GM12878 (cell line): Measurements from ENCODE around the gene OR5T1.

Source experiments
- CEBPB ChIP-seq, 2 experiments: fragments of 150-350 bp in 1 of 2; IDR thresholded peaks; 2 replicates each; pipeline ENCODE4 v1.6.1; 2012 to 2014; ENCODE audit warnings: low read depth in 2 of 2, low read length in 2 of 2, borderline replicate concordance in 1 of 2, inconsistent platforms in 1 of 2
- CREB1 ChIP-seq: IDR thresholded peaks from 2 replicates; pipeline ENCODE4 v1.6.1; 2012; ENCODE audit warnings: low read depth, mild to moderate bottlenecking, inconsistent platforms
- CTCF ChIP-seq, 3 experiments: IDR thresholded peaks in 2 of 3; conservative IDR thresholded peaks in 1 of 3; 2 replicates each; pipeline ENCODE4 v1.5.1; 2011; ENCODE audit warnings: low read depth in 3 of 3, low read length in 3 of 3, mild to moderate bottlenecking in 3 of 3, control low read depth in 2 of 3, moderate library complexity in 2 of 3, inconsistent platforms in 1 of 3, mixed read lengths in 1 of 3; ENCODE audit not compliant: control insufficient read depth in 2 of 3, insufficient read depth in 1 of 3; ENCODE audit errors: extremely low read depth in 1 of 3
- E4F1 ChIP-seq: fragments of 450-650 bp; IDR thresholded peaks from 2 replicates; pipeline ENCODE4 v1.6.1; 2018; ENCODE audit warnings: borderline replicate concordance, mild to moderate bottlenecking; ENCODE audit not compliant: partially characterized antibody
- NBN ChIP-seq: fragments of 450-650 bp; IDR thresholded peaks from 2 replicates; pipeline ENCODE4 v1.6.1; 2016
- POLR2A ChIP-seq: IDR thresholded peaks from 2 replicates; pipeline ENCODE4 v1.6.1; 2011; ENCODE audit warnings: low read depth, mild to moderate bottlenecking, low read length
- POLR2AphosphoS5 ChIP-seq: IDR thresholded peaks from 2 replicates; pipeline ENCODE4 v1.6.1; 2011; ENCODE audit warnings: mild to moderate bottlenecking, low read length, inconsistent platforms
- SREBF1 ChIP-seq: IDR thresholded peaks from 2 replicates; pipeline ENCODE4 v1.6.1; 2012; ENCODE audit warnings: mild to moderate bottlenecking, low read length

- TF ChIP-seq SREBF1, result no peak
- no peak for TF ChIP-seq CEBPB (IDR thresholded peaks at IDR 0.05; ENCODE audit: borderline replicate concordance in 1 of 2, low read depth in 2 of 2, low read length in 2 of 2)
- TF ChIP-seq CTCF (IDR thresholded peaks at IDR 0.05 in 2 of 3, conservative IDR thresholded peaks at IDR 0.05 in 1 of 3; ENCODE audit: control insufficient read depth in 2 of 3, extremely low read depth in 1 of 3, insufficient read depth in 1 of 3, low read depth in 3 of 3, low read length in 3 of 3), result no peak
- TF ChIP-seq CREB1, result no peak
- TF ChIP-seq E4F1, result no peak
- TF ChIP-seq POLR2AphosphoS5, result no peak
- no peak for TF ChIP-seq POLR2A
- TF ChIP-seq NBN, result no peak
Observed at GRCh38 chr11:56273854-56274253, at the start of gene OR5T1.
